ENCODE measurements around the gene SATB1.

DNA sequence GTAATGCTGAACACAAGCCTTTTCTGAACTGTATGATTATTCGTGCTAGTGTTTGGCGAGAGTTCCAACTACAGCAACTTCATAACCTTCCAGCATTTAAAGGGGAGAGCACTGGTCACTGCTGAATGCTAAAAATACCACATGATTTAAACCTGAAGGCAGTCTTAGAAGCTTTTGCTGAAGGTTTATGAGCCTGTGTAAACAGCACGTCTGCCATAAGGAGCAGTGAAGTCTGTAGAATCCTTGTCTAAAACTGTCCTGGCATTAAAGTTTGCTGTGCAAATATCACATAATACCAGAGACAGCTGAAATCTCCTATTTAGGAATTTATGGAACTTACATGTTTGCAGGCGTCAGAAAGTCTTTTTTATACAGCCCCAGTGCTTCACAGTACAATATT is 5.9 kb downstream of the SATB1 start:
- TF ChIP-seq, protein P1, sequence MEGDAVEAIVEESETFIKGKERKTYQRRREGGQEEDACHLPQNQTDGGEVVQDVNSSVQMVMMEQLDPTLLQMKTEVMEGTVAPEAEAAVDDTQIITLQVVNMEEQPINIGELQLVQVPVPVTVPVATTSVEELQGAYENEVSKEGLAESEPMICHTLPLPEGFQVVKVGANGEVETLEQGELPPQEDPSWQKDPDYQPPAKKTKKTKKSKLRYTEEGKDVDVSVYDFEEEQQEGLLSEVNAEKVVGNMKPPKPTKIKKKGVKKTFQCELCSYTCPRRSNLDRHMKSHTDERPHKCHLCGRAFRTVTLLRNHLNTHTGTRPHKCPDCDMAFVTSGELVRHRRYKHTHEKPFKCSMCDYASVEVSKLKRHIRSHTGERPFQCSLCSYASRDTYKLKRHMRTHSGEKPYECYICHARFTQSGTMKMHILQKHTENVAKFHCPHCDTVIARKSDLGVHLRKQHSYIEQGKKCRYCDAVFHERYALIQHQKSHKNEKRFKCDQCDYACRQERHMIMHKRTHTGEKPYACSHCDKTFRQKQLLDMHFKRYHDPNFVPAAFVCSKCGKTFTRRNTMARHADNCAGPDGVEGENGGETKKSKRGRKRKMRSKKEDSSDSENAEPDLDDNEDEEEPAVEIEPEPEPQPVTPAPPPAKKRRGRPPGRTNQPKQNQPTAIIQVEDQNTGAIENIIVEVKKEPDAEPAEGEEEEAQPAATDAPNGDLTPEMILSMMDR (conservative IDR thresholded peaks at IDR 0.05; ENCODE audit: low read depth in 2 of 2) = no peak
- TF ChIP-seq, protein P2, sequence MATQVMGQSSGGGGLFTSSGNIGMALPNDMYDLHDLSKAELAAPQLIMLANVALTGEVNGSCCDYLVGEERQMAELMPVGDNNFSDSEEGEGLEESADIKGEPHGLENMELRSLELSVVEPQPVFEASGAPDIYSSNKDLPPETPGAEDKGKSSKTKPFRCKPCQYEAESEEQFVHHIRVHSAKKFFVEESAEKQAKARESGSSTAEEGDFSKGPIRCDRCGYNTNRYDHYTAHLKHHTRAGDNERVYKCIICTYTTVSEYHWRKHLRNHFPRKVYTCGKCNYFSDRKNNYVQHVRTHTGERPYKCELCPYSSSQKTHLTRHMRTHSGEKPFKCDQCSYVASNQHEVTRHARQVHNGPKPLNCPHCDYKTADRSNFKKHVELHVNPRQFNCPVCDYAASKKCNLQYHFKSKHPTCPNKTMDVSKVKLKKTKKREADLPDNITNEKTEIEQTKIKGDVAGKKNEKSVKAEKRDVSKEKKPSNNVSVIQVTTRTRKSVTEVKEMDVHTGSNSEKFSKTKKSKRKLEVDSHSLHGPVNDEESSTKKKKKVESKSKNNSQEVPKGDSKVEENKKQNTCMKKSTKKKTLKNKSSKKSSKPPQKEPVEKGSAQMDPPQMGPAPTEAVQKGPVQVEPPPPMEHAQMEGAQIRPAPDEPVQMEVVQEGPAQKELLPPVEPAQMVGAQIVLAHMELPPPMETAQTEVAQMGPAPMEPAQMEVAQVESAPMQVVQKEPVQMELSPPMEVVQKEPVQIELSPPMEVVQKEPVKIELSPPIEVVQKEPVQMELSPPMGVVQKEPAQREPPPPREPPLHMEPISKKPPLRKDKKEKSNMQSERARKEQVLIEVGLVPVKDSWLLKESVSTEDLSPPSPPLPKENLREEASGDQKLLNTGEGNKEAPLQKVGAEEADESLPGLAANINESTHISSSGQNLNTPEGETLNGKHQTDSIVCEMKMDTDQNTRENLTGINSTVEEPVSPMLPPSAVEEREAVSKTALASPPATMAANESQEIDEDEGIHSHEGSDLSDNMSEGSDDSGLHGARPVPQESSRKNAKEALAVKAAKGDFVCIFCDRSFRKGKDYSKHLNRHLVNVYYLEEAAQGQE (IDR thresholded peaks at IDR 0.05; ENCODE audit: unreplicated experiment) = no peak
- no peak for TF ChIP-seq POLR2AphosphoS5 (IDR thresholded peaks at IDR 0.05; ENCODE audit: low read depth)
- TF ChIP-seq EZH2 (IDR thresholded peaks at IDR 0.05; ENCODE audit: low read depth, unreplicated experiment) = no peak
- TF ChIP-seq, protein P3, sequence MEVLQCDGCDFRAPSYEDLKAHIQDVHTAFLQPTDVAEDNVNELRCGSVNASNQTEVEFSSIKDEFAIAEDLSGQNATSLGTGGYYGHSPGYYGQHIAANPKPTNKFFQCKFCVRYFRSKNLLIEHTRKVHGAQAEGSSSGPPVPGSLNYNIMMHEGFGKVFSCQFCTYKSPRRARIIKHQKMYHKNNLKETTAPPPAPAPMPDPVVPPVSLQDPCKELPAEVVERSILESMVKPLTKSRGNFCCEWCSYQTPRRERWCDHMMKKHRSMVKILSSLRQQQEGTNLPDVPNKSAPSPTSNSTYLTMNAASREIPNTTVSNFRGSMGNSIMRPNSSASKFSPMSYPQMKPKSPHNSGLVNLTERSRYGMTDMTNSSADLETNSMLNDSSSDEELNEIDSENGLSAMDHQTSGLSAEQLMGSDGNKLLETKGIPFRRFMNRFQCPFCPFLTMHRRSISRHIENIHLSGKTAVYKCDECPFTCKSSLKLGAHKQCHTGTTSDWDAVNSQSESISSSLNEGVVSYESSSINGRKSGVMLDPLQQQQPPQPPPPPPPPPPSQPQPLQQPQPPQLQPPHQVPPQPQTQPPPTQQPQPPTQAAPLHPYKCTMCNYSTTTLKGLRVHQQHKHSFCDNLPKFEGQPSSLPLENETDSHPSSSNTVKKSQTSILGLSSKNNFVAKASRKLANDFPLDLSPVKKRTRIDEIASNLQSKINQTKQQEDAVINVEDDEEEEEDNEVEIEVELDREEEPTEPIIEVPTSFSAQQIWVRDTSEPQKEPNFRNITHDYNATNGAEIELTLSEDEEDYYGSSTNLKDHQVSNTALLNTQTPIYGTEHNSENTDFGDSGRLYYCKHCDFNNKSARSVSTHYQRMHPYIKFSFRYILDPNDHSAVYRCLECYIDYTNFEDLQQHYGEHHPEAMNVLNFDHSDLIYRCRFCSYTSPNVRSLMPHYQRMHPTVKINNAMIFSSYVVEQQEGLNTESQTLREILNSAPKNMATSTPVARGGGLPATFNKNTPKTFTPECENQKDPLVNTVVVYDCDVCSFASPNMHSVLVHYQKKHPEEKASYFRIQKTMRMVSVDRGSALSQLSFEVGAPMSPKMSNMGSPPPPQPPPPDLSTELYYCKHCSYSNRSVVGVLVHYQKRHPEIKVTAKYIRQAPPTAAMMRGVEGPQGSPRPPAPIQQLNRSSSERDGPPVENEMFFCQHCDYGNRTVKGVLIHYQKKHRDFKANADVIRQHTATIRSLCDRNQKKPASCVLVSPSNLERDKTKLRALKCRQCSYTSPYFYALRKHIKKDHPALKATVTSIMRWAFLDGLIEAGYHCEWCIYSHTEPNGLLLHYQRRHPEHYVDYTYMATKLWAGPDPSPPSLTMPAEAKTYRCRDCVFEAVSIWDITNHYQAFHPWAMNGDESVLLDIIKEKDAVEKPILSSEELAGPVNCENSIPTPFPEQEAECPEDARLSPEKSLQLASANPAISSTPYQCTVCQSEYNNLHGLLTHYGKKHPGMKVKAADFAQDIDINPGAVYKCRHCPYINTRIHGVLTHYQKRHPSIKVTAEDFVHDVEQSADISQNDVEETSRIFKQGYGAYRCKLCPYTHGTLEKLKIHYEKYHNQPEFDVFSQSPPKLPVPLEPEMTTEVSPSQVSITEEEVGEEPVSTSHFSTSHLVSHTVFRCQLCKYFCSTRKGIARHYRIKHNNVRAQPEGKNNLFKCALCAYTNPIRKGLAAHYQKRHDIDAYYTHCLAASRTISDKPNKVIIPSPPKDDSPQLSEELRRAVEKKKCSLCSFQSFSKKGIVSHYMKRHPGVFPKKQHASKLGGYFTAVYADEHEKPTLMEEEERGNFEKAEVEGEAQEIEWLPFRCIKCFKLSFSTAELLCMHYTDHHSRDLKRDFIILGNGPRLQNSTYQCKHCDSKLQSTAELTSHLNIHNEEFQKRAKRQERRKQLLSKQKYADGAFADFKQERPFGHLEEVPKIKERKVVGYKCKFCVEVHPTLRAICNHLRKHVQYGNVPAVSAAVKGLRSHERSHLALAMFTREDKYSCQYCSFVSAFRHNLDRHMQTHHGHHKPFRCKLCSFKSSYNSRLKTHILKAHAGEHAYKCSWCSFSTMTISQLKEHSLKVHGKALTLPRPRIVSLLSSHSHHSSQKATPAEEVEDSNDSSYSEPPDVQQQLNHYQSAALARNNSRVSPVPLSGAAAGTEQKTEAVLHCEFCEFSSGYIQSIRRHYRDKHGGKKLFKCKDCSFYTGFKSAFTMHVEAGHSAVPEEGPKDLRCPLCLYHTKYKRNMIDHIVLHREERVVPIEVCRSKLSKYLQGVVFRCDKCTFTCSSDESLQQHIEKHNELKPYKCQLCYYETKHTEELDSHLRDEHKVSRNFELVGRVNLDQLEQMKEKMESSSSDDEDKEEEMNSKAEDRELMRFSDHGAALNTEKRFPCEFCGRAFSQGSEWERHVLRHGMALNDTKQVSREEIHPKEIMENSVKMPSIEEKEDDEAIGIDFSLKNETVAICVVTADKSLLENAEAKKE (CRISPR knock-in tag; IDR thresholded peaks at IDR 0.05) = no peak
- no peak for TF ChIP-seq EZH2phosphoT487 (IDR thresholded peaks at IDR 0.05; ENCODE audit: unreplicated experiment)
